Spinal cord (tissue), 10 donors: ENCODE data around the gene HLA-B. TPM values are rescaled to one million over a fixed set of nuclear protein-coding genes. Genes with fewer than 3 reads are reported as not detected.
"Not testable (repeated sequence)": the region's sequence is repeated elsewhere in the genome, so short reads cannot be mapped to it uniquely, and the experiment has no call there.

Experiments used
- DNase-seq, 6 donors: peaks; one replicate each; pipeline versions ENCODE4 v3.0.0 to v3.0.0-alpha.2; 2013 to 2015; ENCODE audit warnings: low spot score in 6 of 6, low read depth in 4 of 6
- H3K27ac ChIP-seq: one replicate; pipeline ENCODE4 v1.5.1; 2013; ENCODE audit warnings: low read depth, low read length, control low read depth
- H3K27me3 ChIP-seq: one replicate; pipeline ENCODE4 v1.6.1; 2013; ENCODE audit warnings: low read length; ENCODE audit not compliant: control insufficient read depth, insufficient read depth
- H3K36me3 ChIP-seq: one replicate; pipeline ENCODE4 v1.6.1; 2013; ENCODE audit warnings: low read length; ENCODE audit not compliant: control insufficient read depth, insufficient read depth
- H3K4me1 ChIP-seq: one replicate; pipeline ENCODE4 v1.6.1; 2013; ENCODE audit warnings: low read length; ENCODE audit not compliant: control insufficient read depth, insufficient read depth
- H3K4me3 ChIP-seq: one replicate; pipeline ENCODE4 v1.5.1; 2013; ENCODE audit warnings: low read depth, low read length, control low read depth
- H3K9me3 ChIP-seq: one replicate; pipeline ENCODE4 v1.6.1; 2013; ENCODE audit warnings: low read length; ENCODE audit not compliant: control insufficient read depth, insufficient read depth
- WGBS: methylation state at CpG from one replicate; pipeline ENCODE4 v1.1.5; 2013; ENCODE audit warnings: missing lambda C conversion rate; ENCODE audit not compliant: insufficient coverage; 5-methylcytosine and 5-hydroxymethylcytosine counted together
- polyA plus RNA-seq, 2 donors: library from polyadenylated mRNA; unstranded; fragments of 120-200 nt; gene quantifications; one replicate each; pipeline ENCODE4 v1.2.1, GENCODE V29; 2013; ENCODE audit not compliant: insufficient read length in 2 of 2
- total RNA-seq, 2 donors: library from RNA; depleted of rRNA in 1 of 2; stranded (reverse); fragments of 120-200 nt in 1 of 2; fragments of >200 nt in 1 of 2; gene quantifications; one replicate each; pipeline versions ENCODE4 v1.2.3 to v1.2.4, GENCODE V29; 2013 to 2014
- donor health status: healthy.

The HLA-B gene
- total and polyA plus RNA-seq, 4 donors = 126 to 189 (median 151) TPM

DNA sequence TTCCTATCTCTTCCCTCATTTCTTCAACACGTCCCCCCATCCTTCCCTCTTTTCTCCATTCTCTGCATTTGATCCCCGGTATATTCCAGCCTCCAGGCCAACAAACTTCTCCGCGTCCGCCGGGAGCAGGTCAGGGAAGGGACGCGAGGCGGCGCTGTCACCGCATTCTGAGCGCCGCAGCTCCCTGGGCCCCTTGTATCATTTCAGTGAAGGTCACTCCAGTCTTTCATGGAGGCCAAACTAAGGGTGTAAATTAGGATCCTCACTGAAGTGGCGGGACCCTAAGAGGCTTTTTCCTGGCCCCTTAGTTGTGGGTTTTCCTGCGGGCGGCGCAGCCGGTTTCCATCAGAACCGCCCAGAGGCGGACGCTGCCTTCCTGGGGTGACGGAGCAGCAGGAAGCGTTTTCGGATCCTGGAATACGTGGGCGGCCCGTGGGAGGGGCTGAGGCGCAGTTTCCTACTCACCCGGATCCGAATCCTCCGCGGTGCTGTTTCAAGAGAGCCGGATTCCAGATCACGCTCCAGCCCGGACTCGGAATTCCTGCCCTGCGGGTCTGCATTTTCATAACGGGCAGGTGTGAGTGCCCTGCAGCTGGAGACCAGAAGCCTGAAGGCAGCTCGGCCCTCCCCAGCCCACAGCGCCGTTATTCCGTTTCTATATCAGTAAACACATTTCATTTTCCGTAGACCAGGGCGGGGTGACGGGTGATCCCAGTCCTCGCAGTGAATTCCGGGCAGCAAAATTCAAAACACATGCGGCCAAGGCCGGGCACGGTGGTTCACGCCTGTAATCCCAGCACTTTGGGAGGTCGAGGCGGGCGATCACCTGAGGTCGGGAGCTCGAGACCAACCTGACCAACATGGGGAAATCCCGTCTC is 42.8 kb upstream of the HLA-B start:
- Histone ChIP-seq H3K4me1 (peaks cover 38% of the 10 kb centered on the region), H3K9me3 (no peaks in the 10 kb centered on the region), H3K36me3 (no peaks in the 10 kb centered on the region), H3K4me3 (peak overlapping the region; percentile 84), H3K27me3 (peaks cover 51% of the 10 kb centered on the region), H3K27ac (peak overlapping the region; percentile 96)
- under 1% methylated on average over 56 of the region's 57 CpGs for WGBS
- DNase-seq = peak; percentile 51 to 91 (median 66)

DNA sequence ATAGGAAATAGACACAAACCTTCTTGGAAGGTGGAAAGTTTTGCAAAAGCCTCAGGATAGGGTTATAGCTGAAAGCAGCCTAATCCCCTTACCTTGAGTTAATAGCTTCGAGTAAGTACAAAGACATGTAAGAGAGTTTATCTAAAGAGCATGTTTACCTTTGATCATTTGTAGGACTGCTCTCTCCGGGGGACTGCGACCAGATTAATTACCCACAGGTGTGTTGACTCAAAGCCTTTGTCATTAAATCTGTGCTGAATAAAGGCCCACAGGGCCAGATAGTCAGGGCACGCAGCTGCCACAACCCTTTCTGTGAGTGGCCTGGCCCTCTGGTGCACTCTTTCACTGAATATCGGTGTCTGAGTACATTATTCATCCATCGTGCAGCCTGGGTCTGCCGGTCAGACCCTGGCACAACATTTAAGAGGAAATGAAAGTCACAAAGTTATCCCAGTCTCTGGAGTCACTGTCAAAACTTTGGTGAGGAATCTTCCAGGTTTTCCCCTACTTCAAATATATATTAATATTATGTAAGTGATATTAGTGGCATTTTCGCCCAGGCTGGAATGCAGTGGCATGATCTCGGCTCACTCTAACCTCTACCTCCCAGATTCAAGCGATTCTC is 41.0 kb upstream of the HLA-B start:
- DNase-seq = no peak
- Histone ChIP-seq H3K36me3 (no peaks in the 10 kb centered on the region), H3K4me3 (no peak overlapping the region), H3K9me3 (no peaks in the 10 kb centered on the region), H3K27me3 (peaks cover 35% of the 10 kb centered on the region), H3K4me1 (peaks cover 22% of the 10 kb centered on the region), H3K27ac (no peak overlapping the region)
- 71% methylated on average over 8 of the region's 10 CpGs for WGBS

DNA sequence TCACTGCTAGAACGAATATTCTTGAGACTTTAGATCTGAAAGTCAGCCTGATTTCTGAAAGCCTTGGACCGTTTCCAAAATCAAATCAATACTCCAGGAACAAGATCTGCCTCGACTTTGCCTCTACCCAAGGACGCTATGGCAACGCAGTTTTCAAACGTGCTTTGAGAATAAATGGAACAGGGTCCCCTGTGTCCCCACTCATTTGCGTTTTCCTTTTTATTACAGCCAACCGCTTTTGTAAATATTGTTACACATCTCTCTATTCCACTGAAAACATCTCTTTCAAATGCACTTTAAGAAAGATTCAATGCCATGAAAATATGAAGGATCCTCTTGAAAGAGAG is 40.1 kb upstream of the HLA-B start:
- not testable (repeated sequence) for H3K9me3 ChIP-seq, H3K27ac ChIP-seq, H3K36me3 ChIP-seq, H3K4me3 ChIP-seq, DNase-seq
- WGBS = 7% methylated on average over 7 of the region's 8 CpGs
- Histone ChIP-seq H3K4me1 (peaks cover 18% of the 10 kb centered on the region), H3K27me3 (peaks cover 26% of the 10 kb centered on the region)

DNA sequence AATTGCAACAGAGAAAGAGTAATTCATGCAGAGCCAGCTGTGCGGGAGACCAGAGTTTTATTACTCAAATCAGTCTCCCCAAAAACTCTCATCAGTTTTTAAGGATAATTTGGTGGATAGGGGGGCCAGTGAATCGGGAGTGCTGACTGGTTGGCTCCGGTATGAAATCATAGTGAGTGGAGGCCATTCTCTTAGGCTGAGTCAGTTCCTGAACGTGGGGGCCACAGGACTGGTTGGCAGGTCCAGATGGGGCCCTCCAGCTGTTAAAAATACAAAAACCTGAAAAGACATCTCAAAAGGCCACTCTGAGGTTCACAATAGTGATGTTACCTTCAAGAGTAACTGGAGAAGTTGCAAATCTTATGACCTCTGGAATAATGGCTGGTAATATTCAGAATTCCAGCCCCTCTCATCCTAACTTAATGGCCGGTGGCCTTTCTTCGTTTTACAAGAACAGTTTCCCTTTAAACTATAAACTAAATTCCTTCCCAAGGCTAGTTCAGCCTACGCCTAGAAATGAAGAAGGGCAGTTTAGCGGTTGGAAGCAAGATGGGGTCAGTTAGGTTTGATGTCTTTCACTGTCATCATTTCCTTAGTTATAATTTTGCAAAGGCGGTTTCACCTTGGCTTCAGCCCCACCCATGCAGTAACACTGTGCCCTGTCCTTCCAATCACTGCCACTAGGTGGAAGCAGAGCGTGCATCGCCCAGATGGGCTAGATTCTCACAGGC is 39.6 kb upstream of the HLA-B start:
- H3K4me3 ChIP-seq = no peak overlapping the region
- DNase-seq = peak; percentile 45 to 94 (median 68)
- H3K36me3 ChIP-seq = no peaks in the 10 kb centered on the region
- H3K9me3 ChIP-seq = no peaks in the 10 kb centered on the region
- peaks cover 22% of the 10 kb centered on the region for H3K27me3 ChIP-seq
- no peak overlapping the region for H3K27ac ChIP-seq
- H3K4me1 ChIP-seq = peaks cover 18% of the 10 kb centered on the region
- WGBS = 33% methylated on average over 3 of the region's 11 CpGs

DNA sequence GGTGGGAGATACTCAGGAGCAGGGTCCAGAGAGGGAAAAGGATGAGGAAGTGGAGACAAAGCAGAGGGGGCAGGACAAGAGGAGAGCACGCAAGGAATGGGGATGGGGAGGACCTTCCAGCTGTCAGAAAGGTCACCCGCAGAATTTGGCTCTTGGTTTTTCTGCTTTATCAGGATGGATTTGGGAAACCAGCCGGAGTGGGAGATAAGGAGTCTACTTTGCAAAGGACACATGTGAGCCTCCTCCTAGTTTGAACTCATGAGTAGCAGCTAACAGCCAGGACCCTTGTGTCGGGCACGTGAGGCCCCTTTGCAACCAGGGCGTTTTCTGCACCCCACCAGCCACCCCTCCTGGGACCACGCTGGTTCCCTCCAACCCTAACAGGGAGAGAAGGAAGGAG is 38.9 kb upstream of the HLA-B start:
- peaks cover 16% of the 10 kb centered on the region for H3K4me1 ChIP-seq
- no peak for DNase-seq
- 93% methylated on average over 3 of the region's 7 CpGs for WGBS
- H3K9me3 ChIP-seq = no peaks in the 10 kb centered on the region
- H3K4me3 ChIP-seq = no peak overlapping the region
- no peak overlapping the region for H3K27ac ChIP-seq
- no peaks in the 10 kb centered on the region for H3K36me3 ChIP-seq
- peaks cover 17% of the 10 kb centered on the region for H3K27me3 ChIP-seq

DNA sequence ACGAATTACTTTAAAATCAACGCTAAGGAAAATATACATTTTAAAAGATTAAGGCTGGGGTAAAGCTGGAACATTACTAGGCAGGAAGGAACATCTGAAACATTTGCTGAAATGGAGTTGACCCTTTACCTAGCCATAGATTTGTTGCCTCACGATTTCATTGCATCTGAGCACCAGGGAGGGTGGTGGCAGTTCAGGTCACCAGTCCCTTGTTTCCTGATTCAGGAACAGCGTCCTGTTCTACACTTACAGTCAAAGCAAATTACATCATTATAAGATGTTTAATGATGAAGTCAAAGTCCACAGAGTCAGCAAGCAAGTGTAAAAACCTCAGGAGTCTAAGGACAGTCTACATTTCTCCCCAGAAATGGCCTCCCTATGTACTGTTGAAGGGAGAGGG is 37.4 kb upstream of the HLA-B start:
- Histone ChIP-seq H3K27me3 (peaks cover 2% of the 10 kb centered on the region), H3K27ac (no peak overlapping the region), H3K4me1 (peaks cover 2% of the 10 kb centered on the region), H3K36me3 (no peaks in the 10 kb centered on the region), H3K4me3 (no peak overlapping the region), H3K9me3 (no peaks in the 10 kb centered on the region)
- WGBS = no CpG with 5 or more reads among the region's 4 CpGs
- no peak for DNase-seq

DNA sequence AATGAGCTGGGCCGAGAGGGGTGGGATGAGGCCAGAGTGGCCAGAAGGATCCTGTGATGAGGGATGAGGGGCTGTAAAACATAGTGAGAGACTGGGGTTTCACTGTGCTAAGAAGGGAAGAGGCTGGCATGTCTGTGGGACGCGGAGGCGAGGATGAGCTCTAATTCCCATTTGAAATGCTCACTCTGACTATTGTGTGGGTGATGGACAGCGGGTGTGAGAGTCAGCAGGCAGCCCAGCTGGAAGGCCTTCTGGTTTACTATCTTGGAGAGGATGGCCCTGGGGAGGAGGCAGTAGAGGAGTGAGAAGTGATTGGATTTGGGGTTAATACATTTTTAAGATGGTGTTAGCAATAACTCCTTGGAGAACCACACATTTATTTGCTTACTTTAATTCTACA is 37.0 kb upstream of the HLA-B start:
- DNase-seq = no peak
- Histone ChIP-seq H3K36me3 (no peaks in the 10 kb centered on the region), H3K9me3 (no peaks in the 10 kb centered on the region), H3K4me3 (no peak overlapping the region), H3K4me1 (no peaks in the 10 kb centered on the region), H3K27me3 (peaks cover 2% of the 10 kb centered on the region), H3K27ac (no peak overlapping the region)
- 44% methylated on average over 5 of the region's 5 CpGs for WGBS

DNA sequence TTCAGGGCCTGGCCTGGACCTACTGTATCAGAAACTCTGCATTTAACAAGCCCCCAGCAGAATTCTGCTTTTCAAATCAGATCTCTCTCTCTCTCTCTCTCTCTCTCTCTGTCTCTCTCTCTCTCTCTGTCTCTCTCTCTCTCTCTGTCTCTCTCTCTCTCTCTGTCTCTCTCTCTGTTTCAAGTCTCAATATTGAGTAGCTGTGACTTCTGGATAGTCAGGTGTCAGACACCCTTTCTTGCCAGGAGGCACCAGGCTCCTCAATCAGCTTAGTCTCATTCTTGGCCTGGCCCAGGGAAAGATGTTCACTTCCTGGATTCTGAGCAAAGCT is 32.8 kb upstream of the HLA-B start:
- not testable (repeated sequence) for H3K27me3 ChIP-seq, DNase-seq, H3K27ac ChIP-seq, H3K36me3 ChIP-seq, H3K4me3 ChIP-seq, H3K4me1 ChIP-seq, H3K9me3 ChIP-seq

DNA sequence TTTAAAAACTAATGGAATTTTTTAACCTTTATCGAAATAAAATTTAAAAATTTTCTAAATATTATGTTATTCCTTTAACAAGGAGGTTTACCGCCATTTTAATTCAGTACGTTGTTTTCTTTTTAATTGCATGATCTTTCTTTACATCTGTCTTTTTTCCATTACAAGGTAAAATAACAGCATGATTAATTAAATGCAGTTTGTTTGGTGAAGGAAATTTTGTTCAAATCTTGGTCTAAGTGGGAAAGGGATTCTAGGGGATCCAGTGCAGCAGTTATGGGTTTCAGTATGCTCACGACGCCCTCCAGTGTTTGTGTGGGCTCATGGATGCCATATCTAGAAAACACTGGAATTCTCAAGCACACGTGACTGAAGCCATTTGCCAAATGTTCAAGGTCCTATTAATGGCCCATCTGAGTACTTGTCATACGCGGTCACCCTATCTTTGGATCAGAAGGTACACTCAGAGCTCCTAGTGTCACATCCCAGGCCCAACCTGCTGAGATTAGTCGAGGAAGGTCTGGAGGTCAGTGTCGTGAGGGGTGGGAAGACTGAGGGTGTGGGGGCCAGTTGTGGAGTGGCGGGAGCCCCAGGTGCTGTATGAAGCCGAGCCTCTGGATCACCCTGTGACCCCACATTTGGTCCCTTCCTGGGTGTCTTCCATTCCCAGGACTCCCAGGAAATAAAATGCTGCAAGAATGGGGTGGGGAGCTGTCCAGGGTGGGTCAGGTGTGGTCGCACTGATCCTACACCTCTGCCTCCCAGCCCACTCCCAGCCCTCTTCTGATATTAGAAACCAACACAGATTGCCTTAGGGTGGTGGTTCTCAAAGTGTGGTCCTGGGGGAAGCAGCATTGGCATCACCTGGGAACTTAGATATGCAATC is 32.2 kb upstream of the HLA-B start:
- not testable (repeated sequence) for H3K36me3 ChIP-seq, H3K4me3 ChIP-seq, H3K4me1 ChIP-seq, H3K27ac ChIP-seq, H3K9me3 ChIP-seq, DNase-seq, H3K27me3 ChIP-seq
- no CpG with 5 or more reads among the region's 13 CpGs for WGBS
